Spleen (tissue), 11 donors: ENCODE data around the gene TP53TG5. TPM values are rescaled to one million over a fixed set of nuclear protein-coding genes. Genes with fewer than 3 reads are reported as not detected.

Experiments used
- DNase-seq: peaks from one replicate; pipeline ENCODE4 v3.0.0-alpha.2; 2020
- H3K27ac ChIP-seq, 8 donors: fragments of 200-600 bp; sonication (generic) in 7 of 8; 1 replicate in 4 of 8; 2 replicates in 4 of 8; pipeline versions ENCODE4 v1.5.0 to v1.8.0; 2016 to 2021; ENCODE audit warnings: inconsistent platforms in 4 of 8, mild to moderate bottlenecking in 4 of 8, moderate library complexity in 1 of 8
- H3K27me3 ChIP-seq, 7 donors: fragments of 200-600 bp; sonication (generic) in 6 of 7; replicated peaks in 1 of 7; 1 replicate in 4 of 7; 2 replicates in 3 of 7; pipeline versions ENCODE4 v1.5.0 to v1.8.0; 2016 to 2021; ENCODE audit warnings: inconsistent platforms in 3 of 7, mild to moderate bottlenecking in 1 of 7
- H3K36me3 ChIP-seq, 6 donors: fragments of 200-600 bp; sonication (generic) in 5 of 6; 1 replicate in 4 of 6; 2 replicates in 2 of 6; pipeline versions ENCODE4 v1.5.0 to v1.8.0; 2016 to 2021; ENCODE audit warnings: inconsistent platforms in 2 of 6
- H3K4me1 ChIP-seq, 6 donors: fragments of 200-600 bp; sonication (generic) in 5 of 6; 1 replicate in 3 of 6; 2 replicates in 3 of 6; pipeline versions ENCODE4 v1.5.0 to v1.8.0; 2016 to 2021; ENCODE audit warnings: inconsistent platforms in 3 of 6
- H3K4me3 ChIP-seq, 8 donors: fragments of 200-600 bp; sonication (generic) in 7 of 8; 1 replicate in 4 of 8; 2 replicates in 4 of 8; pipeline versions ENCODE4 v1.5.0 to v1.8.0; 2016 to 2021; ENCODE audit warnings: inconsistent platforms in 4 of 8, mild to moderate bottlenecking in 4 of 8, moderate library complexity in 2 of 8
- H3K9me3 ChIP-seq, 8 donors: fragments of 200-600 bp; sonication (generic) in 7 of 8; 1 replicate in 4 of 8; 2 replicates in 4 of 8; pipeline versions ENCODE4 v1.5.0 to v1.8.0; 2016 to 2021; ENCODE audit warnings: inconsistent platforms in 4 of 8
- CTCF ChIP-seq, 11 experiments: fragments of 200-600 bp in 7 of 11; fragments of 450-650 bp in 4 of 11; sonication (generic) in 4 of 11; IDR thresholded peaks in 8 of 11; conservative IDR thresholded peaks in 3 of 11; 1 replicate in 7 of 11; 2 replicates in 4 of 11; pipeline versions ENCODE4 v1.4.0 to v1.8.0; 2016 to 2021; ENCODE audit warnings: antibody characterized with exemption in 11 of 11, inconsistent platforms in 4 of 11, mild to moderate bottlenecking in 1 of 11
- POLR2A ChIP-seq, 3 donors: fragments of 450-650 bp; IDR thresholded peaks; one replicate each; pipeline ENCODE4 v1.5.1; 2017; ENCODE audit warnings: antibody characterized with exemption in 3 of 3, mild to moderate bottlenecking in 1 of 3
- POLR2AphosphoS5 ChIP-seq, 3 donors: sonication (generic); formaldehyde crosslinking; IDR thresholded peaks; one replicate each; pipeline ENCODE4 v1.5.1; 2017; ENCODE audit warnings: antibody characterized with exemption in 3 of 3
- WGBS, 5 donors: extraction: QIAGEN DNeasy Blood & Tissue Kit in 3 of 5; methylation state at CpG; one replicate each; pipeline versions ENCODE4 v1.1.5 to v1.1.7; 2013 to 2018; 5-methylcytosine and 5-hydroxymethylcytosine counted together
- intact Hi-C: fragments of 100-400 bp; cut with DNase I; formaldehyde crosslinking; loops from one replicate; pipeline ENCODE4 v1.15.0; 2023; ENCODE audit warnings: low total_unique reads
- polyA plus RNA-seq, 3 donors: library from polyadenylated mRNA; stranded (reverse); fragments of 200-250 nt; gene quantifications; one replicate each; pipeline ENCODE4 v1.2.1, GENCODE V29; 2013
- total RNA-seq, 7 donors: library from RNA; depleted of rRNA in 3 of 7; stranded (reverse); fragments of >200 nt in 3 of 7; fragmentation: NEBNext Ultra II Directional in 4 of 7; extraction: Animal tissue kit (Norgen Biotek cat#: 25700) in 4 of 7; gene quantifications; one replicate each; pipeline versions ENCODE4 v1.1.0 to v1.2.1, GENCODE V29; 2016 to 2021
- donor health status: healthy with polysubstance abuse.
- donor health status: DM: no; HTN: no; CAD: no; lungs with moderate emphysema.
- donor health status: DM: no; HTN: no; CAD: no.
- donor health status: Bipolar disorder and iron deficiency.
- donor health status: healthy.
- donor health status: DM: no; HTN: no; CAD: no.
- donor health status: DM: yes; HTN: yes; CAD: no.

Gene TP53TG5
- total and polyA plus RNA-seq, 10 donors, result 0.08 to 0.66 (median 0.60) TPM; not detected in 7

GRCh38 chr20:45358282-45359068 is 19.6 kb downstream of the TP53TG5 start:
- Histone ChIP-seq H3K4me3 (no peak overlapping the region), H3K27ac (peak overlapping the region; percentile 6 to 96 (median 75)), H3K27me3 (no peaks in the 10 kb centered on the region), H3K4me1 (peaks cover 4 to 62% (median 45%) of the 10 kb centered on the region in 6 donors), H3K9me3 (no peaks in the 10 kb centered on the region), H3K36me3 (no peaks in the 10 kb centered on the region)
- 30 to 40% (median 31%) methylated on average over 10 of the region's 10 CpGs for WGBS, 5 donors
- TF ChIP-seq POLR2A (IDR thresholded peaks at IDR 0.05) (no peak), POLR2AphosphoS5 (IDR thresholded peaks at IDR 0.05) (peak in 2 of 3 donors; percentile 16 to 72), CTCF (IDR thresholded peaks at IDR 0.05 in 8 of 11, conservative IDR thresholded peaks at IDR 0.05 in 3 of 11) (no peak)
- intact Hi-C loops, result no loop called here
- DNase-seq, result no peak

GRCh38 chr20:45355209-45356084 is 22.7 kb downstream of the TP53TG5 start:
- Histone ChIP-seq H3K36me3 (no peaks in the 10 kb centered on the region), H3K4me1 (peaks cover 0 to 39% (median 26%) of the 10 kb centered on the region in 6 donors), H3K27me3 (no peaks in the 10 kb centered on the region), H3K9me3 (no peaks in the 10 kb centered on the region), H3K27ac (peak overlapping the region in 5 of 8 donors; percentile 27 to 63 (median 32)), H3K4me3 (no peak overlapping the region)
- 45 to 84% (median 65%) methylated on average over 5 of the region's 5 CpGs for WGBS, 5 donors
- no peak for DNase-seq
- TF ChIP-seq CTCF (IDR thresholded peaks at IDR 0.05 in 8 of 11, conservative IDR thresholded peaks at IDR 0.05 in 3 of 11) (no peak), POLR2A (IDR thresholded peaks at IDR 0.05) (no peak), POLR2AphosphoS5 (IDR thresholded peaks at IDR 0.05) (no peak)
- intact Hi-C loops, result no loop called here

- TF ChIP-seq POLR2AphosphoS5 (IDR thresholded peaks at IDR 0.05) (no peak), CTCF (IDR thresholded peaks at IDR 0.05 in 8 of 11, conservative IDR thresholded peaks at IDR 0.05 in 3 of 11) (no peak), POLR2A (IDR thresholded peaks at IDR 0.05) (no peak)
- peak overlapping the region in 5 of 8 donors; percentile 27 to 63 (median 32) for H3K27ac ChIP-seq
- H3K9me3 ChIP-seq, result no peaks in the 10 kb centered on the region
- H3K4me3 ChIP-seq, result no peak overlapping the region
- H3K27me3 ChIP-seq, result no peaks in the 10 kb centered on the region
- no peaks in the 10 kb centered on the region for H3K36me3 ChIP-seq
- no peak for DNase-seq
- intact Hi-C loops, result no loop called here
- 70 to 85% (median 76%) methylated on average over 9 of the region's 9 CpGs for WGBS, 5 donors
- H3K4me1 ChIP-seq, result peaks cover 0 to 31% (median 22%) of the 10 kb centered on the region in 6 donors
These were observed 23.5 kb downstream of the TP53TG5 start for GRCh38 chr20:45354423-45355208.
